H1 (cell line): ENCODE measurements around the gene MCF2L2. TPM values are rescaled to one million over a fixed set of nuclear protein-coding genes. Genes with fewer than 3 reads are reported as not detected.

ENCODE experiments used
- CTCF ChIA-PET: fragments of 300-600 bp; sonication (Branson Sonifier 250); formaldehyde crosslinking; loops from one replicate; lab custom pipeline; 2021; ENCODE audit not compliant: partially characterized antibody; lab: Charles Lee
- POLR2A ChIA-PET: fragments of 300-600 bp; sonication (Branson Sonifier 250); formaldehyde crosslinking; loops from one replicate; lab custom pipeline; 2021; ENCODE audit warnings: inconsistent platforms; ENCODE audit not compliant: partially characterized antibody; lab: Charles Lee
- DNase-seq, 2 experiments: peaks; one replicate each; pipeline versions ENCODE4 v3.0.0 to v3.0.0-alpha.2; 2010 to 2022; ENCODE audit warnings: low spot score in 2 of 2, low read depth in 1 of 2, mixed read lengths in 1 of 2
- FAIRE-seq: peaks from 2 replicates; lab custom pipeline; 2011; peaks lifted over from hg19 to GRCh38; lab: Jason Lieb, UNC
- H2AFZ ChIP-seq: 2 replicates; pipeline ENCODE4 v1.8.1; 2012; ENCODE audit warnings: low read length, inconsistent platforms
- H2AK5ac ChIP-seq: 2 replicates; pipeline ENCODE4 v1.6.1; 2013; ENCODE audit warnings: low read depth, low read length
- H2BK120ac ChIP-seq: replicated peaks from 2 replicates; pipeline ENCODE3; 2013; ENCODE audit warnings: low read depth, low read length, inconsistent platforms
- H2BK12ac ChIP-seq: 2 replicates; pipeline ENCODE4 v1.6.1; 2013; ENCODE audit warnings: low read depth, low read length
- H2BK15ac ChIP-seq: 2 replicates; pipeline ENCODE4 v1.6.1; 2013; ENCODE audit warnings: low read length
- H2BK20ac ChIP-seq: 2 replicates; pipeline ENCODE4 v1.6.1; 2013; ENCODE audit warnings: low read length
- H2BK5ac ChIP-seq: 2 replicates; pipeline ENCODE4 v1.6.1; 2013; ENCODE audit warnings: low read depth, low read length
- H3K14ac ChIP-seq: 2 replicates; pipeline ENCODE4 v1.6.1; 2013; ENCODE audit warnings: inconsistent platforms; ENCODE audit not compliant: insufficient read length
- H3K18ac ChIP-seq: 2 replicates; pipeline ENCODE4 v1.6.1; 2013; ENCODE audit warnings: low read length; ENCODE audit errors: extremely low read depth
- H3K23ac ChIP-seq: 2 replicates; pipeline ENCODE4 v1.6.1; 2013; ENCODE audit warnings: inconsistent platforms; ENCODE audit not compliant: insufficient read length
- H3K23me2 ChIP-seq: 2 replicates; pipeline ENCODE4 v1.6.1; 2013; ENCODE audit warnings: low read depth, low read length
- H3K27ac ChIP-seq: 2 replicates; pipeline ENCODE4 v1.6.1; 2011; ENCODE audit warnings: low read depth, low read length, inconsistent platforms
- H3K27me3 ChIP-seq, 4 experiments: replicated peaks in 1 of 4; 1 replicate in 1 of 4; 2 replicates in 3 of 4; pipeline versions ENCODE4 v1.6.1 to v1.8.1; 2011 to 2013; ENCODE audit warnings: low read length in 3 of 4, mild to moderate bottlenecking in 3 of 4, inconsistent platforms in 2 of 4, mixed read lengths in 2 of 4, moderate library complexity in 1 of 4; ENCODE audit not compliant: control insufficient read depth in 3 of 4, insufficient read depth in 3 of 4; ENCODE audit errors: extremely low read depth in 1 of 4
- H3K36me3 ChIP-seq, 4 experiments: 2 replicates each; pipeline versions ENCODE4 v1.6.1 to v1.8.1; 2011 to 2013; ENCODE audit warnings: mild to moderate bottlenecking in 4 of 4, low read length in 3 of 4, moderate library complexity in 2 of 4, control low read depth in 1 of 4, inconsistent platforms in 1 of 4; ENCODE audit not compliant: insufficient read depth in 4 of 4, control insufficient read depth in 2 of 4
- H3K4ac ChIP-seq: replicated peaks from 2 replicates; pipeline ENCODE3; 2013; ENCODE audit warnings: low read length, low read depth, mixed read lengths, inconsistent platforms; ENCODE audit not compliant: insufficient read length
- H3K4me1 ChIP-seq, 4 experiments: replicated peaks in 1 of 4; 1 replicate in 1 of 4; 2 replicates in 3 of 4; pipeline versions ENCODE4 v1.6.1 to v1.8.1; 2011 to 2013; ENCODE audit warnings: low read length in 3 of 4, inconsistent platforms in 2 of 4, mixed read lengths in 1 of 4; ENCODE audit not compliant: insufficient read depth in 4 of 4, control insufficient read depth in 3 of 4
- H3K4me2 ChIP-seq, 2 experiments: 2 replicates each; pipeline versions ENCODE4 v1.6.1 to v1.8.1; 2011 to 2013; ENCODE audit warnings: low read depth in 2 of 2, low read length in 2 of 2, control low read depth in 1 of 2, inconsistent platforms in 1 of 2, mild to moderate bottlenecking in 1 of 2; ENCODE audit not compliant: insufficient read depth in 1 of 2
- H3K4me3 ChIP-seq, 4 experiments: fragments of 200-600, 300-600 bp in 1 of 4; sonication (generic), shearing (Covaris generic), sonication (Bioruptor Twin) in 1 of 4; 2 replicates each; pipeline versions ENCODE4 v1.5.1 to v1.8.1; 2011 to 2016; ENCODE audit warnings: low read length in 4 of 4, low read depth in 3 of 4, control low read depth in 2 of 4, inconsistent platforms in 2 of 4, mild to moderate bottlenecking in 2 of 4, mixed read lengths in 1 of 4, moderate library complexity in 1 of 4; ENCODE audit not compliant: insufficient read depth in 2 of 4; ENCODE audit errors: extremely low read depth in 1 of 4
- H3K56ac ChIP-seq: replicated peaks from 2 replicates; pipeline ENCODE3; 2013; ENCODE audit warnings: low read depth, mild to moderate bottlenecking, mixed read lengths, low read length, inconsistent platforms; ENCODE audit not compliant: insufficient read length
- H3K79me1 ChIP-seq: 2 replicates; pipeline ENCODE4 v1.6.1; 2013; ENCODE audit warnings: low read depth, low read length, control low read depth
- H3K79me2 ChIP-seq, 2 experiments: 2 replicates each; pipeline versions ENCODE4 v1.6.1 to v1.8.1; 2012 to 2013; ENCODE audit warnings: low read length in 2 of 2, mild to moderate bottlenecking in 2 of 2, inconsistent platforms in 1 of 2; ENCODE audit not compliant: insufficient read depth in 2 of 2, control insufficient read depth in 1 of 2
- H3K9ac ChIP-seq, 4 experiments: replicated peaks in 1 of 4; 1 replicate in 1 of 4; 2 replicates in 3 of 4; pipeline versions ENCODE4 v1.6.1 to v1.8.1; 2011 to 2013; ENCODE audit warnings: low read depth in 3 of 4, low read length in 3 of 4, control low read depth in 2 of 4, mild to moderate bottlenecking in 2 of 4, moderate library complexity in 2 of 4, inconsistent platforms in 1 of 4; ENCODE audit errors: extremely low read depth in 1 of 4
- H3K9me3 ChIP-seq, 2 experiments: 2 replicates each; pipeline versions ENCODE4 v1.6.1 to v1.8.1; 2012 to 2013; ENCODE audit warnings: mild to moderate bottlenecking in 2 of 2, moderate library complexity in 2 of 2, control low read depth in 1 of 2, inconsistent platforms in 1 of 2, low read depth in 1 of 2, low read length in 1 of 2, mixed read lengths in 1 of 2; ENCODE audit not compliant: insufficient read depth in 2 of 2
- H4K20me1 ChIP-seq, 2 experiments: replicated peaks in 1 of 2; 2 replicates each; pipeline versions ENCODE3 to v1.8.1; 2011 to 2013; ENCODE audit warnings: inconsistent platforms in 2 of 2, low read length in 2 of 2, mild to moderate bottlenecking in 1 of 2; ENCODE audit not compliant: insufficient read depth in 2 of 2, control insufficient read depth in 1 of 2
- H4K5ac ChIP-seq: 2 replicates; pipeline ENCODE4 v1.6.1; 2013; ENCODE audit warnings: low read length, low read depth, mixed read lengths, inconsistent platforms; ENCODE audit not compliant: insufficient read length
- H4K8ac ChIP-seq: 2 replicates; pipeline ENCODE4 v1.8.0; 2013; ENCODE audit warnings: mild to moderate bottlenecking, moderate library complexity, low read length, inconsistent platforms; ENCODE audit not compliant: insufficient read depth; ENCODE audit errors: extremely low read depth
- H4K91ac ChIP-seq: replicated peaks from 2 replicates; pipeline ENCODE3; 2013; ENCODE audit warnings: low read length, mixed read lengths, inconsistent platforms; ENCODE audit not compliant: insufficient read length
- BACH1 ChIP-seq: IDR thresholded peaks from 2 replicates; pipeline ENCODE4 v1.6.1; 2012; ENCODE audit warnings: low read length, improper control_type of control experiment
- CEBPB ChIP-seq: IDR thresholded peaks from 2 replicates; pipeline ENCODE4 v1.6.1; 2012; ENCODE audit warnings: low read depth, low read length
- CTBP2 ChIP-seq: IDR thresholded peaks from 2 replicates; pipeline ENCODE4 v1.7.0; 2011; ENCODE audit warnings: borderline replicate concordance, mild to moderate bottlenecking, moderate library complexity, mixed read lengths, low read length; ENCODE audit not compliant: insufficient read depth, insufficient read length
- FOSL1 ChIP-seq: IDR thresholded peaks from 2 replicates; pipeline ENCODE4 v1.6.1; 2011; ENCODE audit warnings: mild to moderate bottlenecking, low read depth, low read length, moderate library complexity; ENCODE audit not compliant: insufficient read depth
- JUN ChIP-seq: IDR thresholded peaks from 2 replicates; pipeline ENCODE4 v1.6.1; 2011; ENCODE audit warnings: low read depth, mild to moderate bottlenecking, improper control_type of control experiment, low read length
- KDM4A ChIP-seq: IDR thresholded peaks from one replicate; pipeline ENCODE4 v1.7.1; 2012; ENCODE audit warnings: low read depth, mild to moderate bottlenecking, moderate library complexity, low read length, inconsistent platforms; ENCODE audit not compliant: severe bottlenecking
- NANOG ChIP-seq: IDR thresholded peaks from 2 replicates; pipeline ENCODE4 v1.6.1; 2011; ENCODE audit warnings: low read length, low read depth, mild to moderate bottlenecking, inconsistent platforms; ENCODE audit not compliant: insufficient read depth, poor library complexity, severe bottlenecking
- PHF8 ChIP-seq: fragments of 200-600 bp; sonication (generic); conservative IDR thresholded peaks from 2 replicates; pipeline ENCODE4 v1.7.1; 2012; ENCODE audit warnings: low read depth, mild to moderate bottlenecking, inconsistent platforms, low read length, moderate library complexity
- POLR2AphosphoS5 ChIP-seq: IDR thresholded peaks from 2 replicates; pipeline ENCODE4 v1.6.1; 2011; ENCODE audit warnings: low read depth, low read length
- RAD21 ChIP-seq, 2 experiments: IDR thresholded peaks in 1 of 2; conservative IDR thresholded peaks in 1 of 2; 2 replicates each; pipeline ENCODE4 v1.6.1; 2011; ENCODE audit warnings: low read depth in 2 of 2, low read length in 2 of 2, improper control_type of control experiment in 1 of 2, inconsistent platforms in 1 of 2, mild to moderate bottlenecking in 1 of 2, moderate library complexity in 1 of 2
- SIX5 ChIP-seq: IDR thresholded peaks from 2 replicates; pipeline ENCODE4 v1.6.1; 2011; ENCODE audit warnings: mild to moderate bottlenecking, low read depth, low read length
- SUZ12 ChIP-seq: fragments of 200-600 bp; sonication (generic); IDR thresholded peaks from 2 replicates; pipeline ENCODE4 v1.6.1; 2012; ENCODE audit warnings: mild to moderate bottlenecking, inconsistent platforms, low read length, moderate library complexity, mixed read lengths
- YY1 ChIP-seq: IDR thresholded peaks from 2 replicates; pipeline ENCODE4 v1.6.1; 2011; ENCODE audit warnings: low read depth, mild to moderate bottlenecking, low read length
- polyA plus RNA-seq, 7 experiments: library from polyadenylated mRNA; depleted of rRNA in 3 of 7; stranded (reverse) in 5 of 7; unstranded in 2 of 7; fragments of >200 nt in 5 of 7; fragments of 200-250 nt in 2 of 7; gene quantifications; 1 replicate in 5 of 7; 2 replicates in 1 of 7; 4 replicates in 1 of 7; pipeline versions ENCODE4 v1.2.1 to v1.2.3, GENCODE V29; 2011 to 2013; ENCODE audit warnings: missing spikeins in 2 of 7, mixed read lengths in 2 of 7
- total RNA-seq: library from RNA; stranded (reverse); fragmentation: NEBNext Ultra II Directional; extraction: Animal tissue kit (Norgen Biotek cat#: 25700); gene quantifications from 2 replicates; pipeline ENCODE4 v1.2.1, GENCODE V29; 2021

MCF2L2 gene
- total and polyA plus RNA-seq, 2 of the 8 experiments (the other 6 are each of a cell fraction or from before 2014, with no cell fraction given), result 4.1 to 13.7 TPM

DNA sequence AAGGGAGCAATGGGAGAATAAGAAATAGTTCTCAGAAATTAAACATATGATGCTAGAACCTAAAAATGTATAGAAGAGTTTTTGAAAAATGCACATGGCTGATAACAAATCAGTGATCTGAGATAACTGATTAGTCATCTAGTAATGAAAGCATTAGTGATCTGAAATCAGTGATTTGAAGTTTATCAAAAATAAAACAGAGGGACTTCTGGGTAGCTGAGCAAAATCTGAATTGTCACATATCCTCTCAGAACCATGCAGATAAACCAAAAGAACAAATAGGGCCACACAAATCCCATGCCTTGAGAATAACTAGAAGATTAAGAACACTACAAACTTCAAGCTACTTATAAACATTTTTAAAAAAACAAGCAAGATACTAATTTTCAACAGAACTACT lies 71.5 kb downstream of the MCF2L2 start:
- H4K91ac ChIP-seq, result no peak overlapping the region
- no peak overlapping the region for H4K5ac ChIP-seq
- H2BK120ac ChIP-seq, result no peak overlapping the region
- H4K20me1 ChIP-seq, result no peaks in the 10 kb centered on the region
- CTCF ChIA-PET, result no interaction called here
- H3K9me3 ChIP-seq, result no peaks in the 10 kb centered on the region
- H3K23ac ChIP-seq, result no peak overlapping the region
- no peaks in the 10 kb centered on the region for H3K4me1 ChIP-seq
- no peak overlapping the region for H4K8ac ChIP-seq
- H2BK12ac ChIP-seq, result no peak overlapping the region
- no peak for FAIRE-seq
- H2BK5ac ChIP-seq, result no peak overlapping the region
- no peaks in the 10 kb centered on the region for H3K23me2 ChIP-seq
- H3K56ac ChIP-seq, result no peak overlapping the region
- no peak overlapping the region for H3K14ac ChIP-seq
- no peak overlapping the region for H2BK20ac ChIP-seq
- no peak overlapping the region for H2BK15ac ChIP-seq
- no peak overlapping the region for H3K4me3 ChIP-seq
- H3K27ac ChIP-seq, result no peak overlapping the region
- TF ChIP-seq SIX5, result no peak
- TF ChIP-seq FOSL1, result no peak
- TF ChIP-seq KDM4A, result no peak
- TF ChIP-seq YY1, result no peak
- no peak for TF ChIP-seq BACH1
- no peak for TF ChIP-seq RAD21 (IDR thresholded peaks at IDR 0.05 in 1 of 2, conservative IDR thresholded peaks at IDR 0.05 in 1 of 2; ENCODE audit: low read depth in 2 of 2, low read length in 2 of 2)
- TF ChIP-seq NANOG, result no peak
- TF ChIP-seq POLR2AphosphoS5, result no peak
- no peak for TF ChIP-seq PHF8
- no peak for TF ChIP-seq JUN
- TF ChIP-seq SUZ12, result no peak
- no peak for TF ChIP-seq CEBPB
- TF ChIP-seq CTBP2, result no peak
- DNase-seq, result no peak
- H3K9ac ChIP-seq, result no peak overlapping the region
- no peak overlapping the region for H3K4ac ChIP-seq
- no peaks in the 10 kb centered on the region for H3K79me1 ChIP-seq
- no peaks in the 10 kb centered on the region for H3K27me3 ChIP-seq
- H3K18ac ChIP-seq, result no peak overlapping the region
- no peak overlapping the region for H3K4me2 ChIP-seq
- H3K79me2 ChIP-seq, result no peaks in the 10 kb centered on the region
- POLR2A ChIA-PET, result no interaction called here
- H3K36me3 ChIP-seq, result no peaks in the 10 kb centered on the region
- H2AK5ac ChIP-seq, result no peak overlapping the region
- no peak overlapping the region for H2AFZ ChIP-seq
